ENCODE results near the gene FTH1. TPM values are rescaled to one million over a fixed set of nuclear protein-coding genes. Genes with fewer than 3 reads are reported as not detected.

Gene FTH1
- total and polyA plus RNA-seq, 8 donors, result 1,788 to 5,494 (median 2,077) TPM

DNA sequence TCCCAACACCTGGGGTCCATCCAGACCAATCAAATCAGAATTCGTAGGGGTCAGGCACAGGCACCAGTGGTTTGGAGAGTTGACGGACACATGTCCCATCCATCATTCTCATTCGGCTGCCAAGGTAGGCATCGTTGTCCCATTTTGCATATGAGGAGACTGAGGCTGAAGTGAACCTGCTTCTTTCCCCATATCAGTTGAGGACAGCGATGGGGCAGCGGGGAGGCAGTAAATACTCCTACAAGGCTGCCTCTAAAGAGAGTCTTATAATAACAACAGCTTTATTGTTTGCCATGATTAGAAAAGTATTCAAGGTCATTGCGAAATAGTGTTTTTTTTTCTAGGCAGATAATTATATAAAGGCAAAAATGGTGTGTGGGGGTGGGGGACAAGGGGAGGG is 18.9 kb downstream of the FTH1 start:
- DNase-seq (peak in 1 of 4 donors; percentile 22), ATAC-seq (no peak)
- intact Hi-C loops (cut with DNase I), result loop anchor here in 1 of 2 donors (5.0 kb wide), 1 partner anchor 51 kb away; no protein-coding TSS in a partner anchor
- no peak overlapping the region for H3K27ac ChIP-seq
- no peak overlapping the region for H3K4me3 ChIP-seq
- no peaks in the 10 kb centered on the region for H3K9me3 ChIP-seq
- H3K36me3 ChIP-seq, result no peaks in the 10 kb centered on the region
- TF ChIP-seq, protein P1, sequence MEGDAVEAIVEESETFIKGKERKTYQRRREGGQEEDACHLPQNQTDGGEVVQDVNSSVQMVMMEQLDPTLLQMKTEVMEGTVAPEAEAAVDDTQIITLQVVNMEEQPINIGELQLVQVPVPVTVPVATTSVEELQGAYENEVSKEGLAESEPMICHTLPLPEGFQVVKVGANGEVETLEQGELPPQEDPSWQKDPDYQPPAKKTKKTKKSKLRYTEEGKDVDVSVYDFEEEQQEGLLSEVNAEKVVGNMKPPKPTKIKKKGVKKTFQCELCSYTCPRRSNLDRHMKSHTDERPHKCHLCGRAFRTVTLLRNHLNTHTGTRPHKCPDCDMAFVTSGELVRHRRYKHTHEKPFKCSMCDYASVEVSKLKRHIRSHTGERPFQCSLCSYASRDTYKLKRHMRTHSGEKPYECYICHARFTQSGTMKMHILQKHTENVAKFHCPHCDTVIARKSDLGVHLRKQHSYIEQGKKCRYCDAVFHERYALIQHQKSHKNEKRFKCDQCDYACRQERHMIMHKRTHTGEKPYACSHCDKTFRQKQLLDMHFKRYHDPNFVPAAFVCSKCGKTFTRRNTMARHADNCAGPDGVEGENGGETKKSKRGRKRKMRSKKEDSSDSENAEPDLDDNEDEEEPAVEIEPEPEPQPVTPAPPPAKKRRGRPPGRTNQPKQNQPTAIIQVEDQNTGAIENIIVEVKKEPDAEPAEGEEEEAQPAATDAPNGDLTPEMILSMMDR (IDR thresholded peaks at IDR 0.05), result no peak
- H3K27me3 ChIP-seq, result no peaks in the 10 kb centered on the region
- peaks cover 0 to 26% of the 10 kb centered on the region in 2 donors for H3K4me1 ChIP-seq

DNA sequence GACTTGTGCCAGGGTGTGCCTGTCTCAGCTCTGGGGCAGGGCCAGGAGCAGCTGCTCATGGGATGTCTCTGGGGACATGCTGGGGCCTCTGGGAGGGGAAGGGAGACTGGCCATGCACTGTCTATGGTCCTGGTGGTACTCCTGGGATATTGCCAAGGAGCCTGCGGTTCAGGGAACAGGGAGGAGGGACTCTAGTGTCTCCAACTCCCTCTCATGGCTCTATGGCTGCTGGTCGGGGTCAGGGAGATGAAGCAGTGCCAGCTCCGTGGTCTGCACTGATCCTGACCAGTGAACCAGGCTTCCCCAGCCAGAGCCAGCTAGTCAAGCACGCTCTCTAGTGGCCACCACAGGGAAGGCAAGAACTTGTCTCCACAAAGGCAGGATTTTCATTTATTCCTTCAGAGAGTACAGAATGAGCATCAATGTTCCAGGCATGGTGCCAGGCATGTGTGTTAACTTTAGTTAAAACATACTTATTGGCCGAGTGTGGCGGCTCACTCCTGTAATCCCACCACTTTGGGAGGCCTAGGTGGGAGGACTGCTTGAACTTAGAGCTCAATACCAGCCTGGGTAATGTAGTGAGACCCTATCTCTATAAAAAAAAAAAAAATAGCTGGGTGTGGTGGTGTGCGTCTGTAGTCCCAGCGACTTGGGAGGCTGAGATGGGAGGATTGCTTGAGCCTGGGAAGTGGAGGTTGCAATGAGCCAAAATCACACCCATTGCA is 19.8 kb downstream of the FTH1 start:
- DNase-seq, result peak in 3 of 4 donors; percentile 78 to 90 (median 85)
- no peak overlapping the region for H3K4me3 ChIP-seq
- intact Hi-C loops (cut with DNase I), result loop anchor here in 1 of 2 donors (5.0 kb wide), 1 partner anchor 50 kb away; no protein-coding TSS in a partner anchor
- H3K4me1 ChIP-seq, result peaks cover 0 to 26% of the 10 kb centered on the region in 2 donors
- peak; percentile 93 for ATAC-seq
- H3K27me3 ChIP-seq, result no peaks in the 10 kb centered on the region
- H3K9me3 ChIP-seq, result no peaks in the 10 kb centered on the region
- H3K27ac ChIP-seq, result no peak overlapping the region
- no peaks in the 10 kb centered on the region for H3K36me3 ChIP-seq
- TF ChIP-seq, protein P1 (IDR thresholded peaks at IDR 0.05), result peak; percentile 79 to 87

DNA sequence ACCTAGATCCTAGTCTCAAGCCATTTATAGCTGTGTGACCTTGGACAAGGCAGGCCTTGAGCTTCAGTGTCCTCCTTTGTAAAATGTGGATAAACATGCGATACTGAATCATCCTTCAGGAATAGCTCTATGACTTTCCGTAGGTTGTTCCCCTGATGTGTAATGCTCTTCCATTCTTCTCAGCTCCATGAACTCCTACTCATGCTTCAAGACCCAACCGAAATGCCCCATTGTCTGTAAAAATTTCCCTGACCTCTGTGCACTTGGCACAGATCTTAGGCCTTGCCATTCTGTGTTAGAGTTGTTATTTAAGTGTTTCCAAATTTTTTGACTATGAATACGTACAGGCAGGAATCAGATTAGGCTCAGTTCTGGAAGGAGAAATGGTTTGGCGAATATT is 20.5 kb downstream of the FTH1 start:
- peaks cover 0 to 26% of the 10 kb centered on the region in 2 donors for H3K4me1 ChIP-seq
- no peaks in the 10 kb centered on the region for H3K9me3 ChIP-seq
- no peak for ATAC-seq
- H3K36me3 ChIP-seq, result no peaks in the 10 kb centered on the region
- intact Hi-C loops (cut with DNase I), result loop anchor here in 1 of 2 donors (5.0 kb wide), 1 partner anchor 50 kb away; no protein-coding TSS in a partner anchor
- DNase-seq, result no peak
- TF ChIP-seq, protein P1 (IDR thresholded peaks at IDR 0.05), result no peak
- no peaks in the 10 kb centered on the region for H3K27me3 ChIP-seq
- no peak overlapping the region for H3K27ac ChIP-seq
- H3K4me3 ChIP-seq, result no peak overlapping the region

DNA sequence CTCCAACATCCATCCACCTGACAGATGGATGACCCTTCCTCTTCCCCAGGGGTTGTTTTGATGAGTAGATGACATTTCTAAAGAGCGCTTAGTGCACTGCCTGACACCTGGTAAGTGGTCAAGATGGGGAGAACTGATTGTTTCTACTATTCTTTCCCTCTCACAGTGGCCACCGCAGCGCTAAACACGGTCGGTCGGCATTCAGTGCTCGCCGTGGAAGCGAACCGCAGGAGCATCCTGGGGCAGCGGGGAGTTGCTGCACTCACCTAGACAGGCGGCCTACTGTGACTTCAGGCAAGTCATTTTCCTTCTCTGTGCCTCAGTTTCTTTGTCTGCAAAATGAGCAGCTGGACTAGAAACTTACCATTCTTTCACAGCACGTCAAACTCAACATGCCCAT is 22.2 kb downstream of the FTH1 start:
- TF ChIP-seq, protein P1 (IDR thresholded peaks at IDR 0.05), result no peak
- H3K4me1 ChIP-seq, result peaks cover 0 to 23% of the 10 kb centered on the region in 2 donors
- no peaks in the 10 kb centered on the region for H3K27me3 ChIP-seq
- no peaks in the 10 kb centered on the region for H3K9me3 ChIP-seq
- intact Hi-C loops (cut with DNase I), result loop anchor here in 1 of 2 donors (5.0 kb wide), 1 partner anchor 48 kb away; no protein-coding TSS in a partner anchor
- DNase-seq (peak in 1 of 4 donors; percentile 19), ATAC-seq (no peak)
- no peaks in the 10 kb centered on the region for H3K36me3 ChIP-seq
- H3K4me3 ChIP-seq, result no peak overlapping the region
- no peak overlapping the region for H3K27ac ChIP-seq

DNA sequence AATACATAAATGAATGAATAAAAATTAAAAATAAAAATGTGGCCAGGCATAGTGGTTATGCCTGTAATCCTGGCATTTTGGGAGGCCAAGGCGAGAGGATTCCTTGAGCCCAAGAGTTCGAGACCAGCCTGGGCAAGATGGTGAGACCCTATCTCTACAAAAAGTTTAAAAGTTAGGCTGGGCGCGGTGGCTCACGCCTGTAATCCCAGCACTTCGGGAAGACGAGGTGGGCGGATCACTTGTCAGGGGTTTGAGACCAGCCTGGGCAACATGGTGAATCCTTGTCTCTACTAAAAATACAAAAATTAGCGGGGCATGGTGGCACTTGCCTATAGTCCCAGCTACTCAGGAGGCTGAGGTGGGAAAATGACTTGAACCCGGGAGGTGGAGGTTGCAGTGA is 27.0 kb downstream of the FTH1 start:
- ATAC-seq, result no peak
- H3K27me3 ChIP-seq, result no peaks in the 10 kb centered on the region
- no peaks in the 10 kb centered on the region for H3K36me3 ChIP-seq
- H3K27ac ChIP-seq, result no peak overlapping the region
- no peak overlapping the region for H3K4me3 ChIP-seq
- TF ChIP-seq, protein P1 (IDR thresholded peaks at IDR 0.05), result no peak
- intact Hi-C loops (cut with DNase I), result no loop called here
- DNase-seq, result peak in 1 of 4 donors; percentile 10
- H3K4me1 ChIP-seq, result no peaks in the 10 kb centered on the region
- peaks cover 0 to 13% of the 10 kb centered on the region in 2 donors for H3K9me3 ChIP-seq

All from left lung (tissue), 10 donors.